ENCODE measurements around the gene FTH1.
"Not testable (repeated sequence)": the region's sequence is repeated elsewhere in the genome, so short reads cannot be mapped to it uniquely, and the experiment has no call there.

The FTH1 gene

GRCh38 chr11:61967116-61967923 is at the start of gene FTH1:
FTH1 (minus strand) TSS chr11:61967634; CDS start chr11:61967425, 209 bp downstream.
- peak; percentile 80 for DNase-seq (ENCODE audit: low read depth)

- no peak for DNase-seq (ENCODE audit: low read depth)
Measured at GRCh38 chr11:62015615-62016014, 48.2 kb upstream of the FTH1 start.

- no peak for DNase-seq (ENCODE audit: low read depth)
Measured at GRCh38 chr11:62013537-62014476, 46.4 kb upstream of the FTH1 start.

GRCh38 chr11:62012832-62013461 is 45.5 kb upstream of the FTH1 start:
- no peak for DNase-seq (ENCODE audit: low read depth)

- no peak for DNase-seq (ENCODE audit: low read depth)
Measured at GRCh38 chr11:62012451-62012831, 45.0 kb upstream of the FTH1 start.

- no peak for DNase-seq (ENCODE audit: low read depth)
Measured at GRCh38 chr11:62011881-62012280, 44.4 kb upstream of the FTH1 start.

GRCh38 chr11:62010935-62011528 is 43.6 kb upstream of the FTH1 start:
- DNase-seq (ENCODE audit: low read depth), result no peak

GRCh38 chr11:62008193-62008592 is 40.8 kb upstream of the FTH1 start:
- no peak for DNase-seq (ENCODE audit: low read depth)

GRCh38 chr11:62004473-62004872 is 37.0 kb upstream of the FTH1 start:
- no peak for DNase-seq (ENCODE audit: low read depth)

GRCh38 chr11:62002283-62002682 is 34.8 kb upstream of the FTH1 start:
- DNase-seq (ENCODE audit: low read depth), result not testable (repeated sequence)

GRCh38 chr11:62001450-62002191 is 34.2 kb upstream of the FTH1 start:
- no peak for DNase-seq (ENCODE audit: low read depth)

- no peak for DNase-seq (ENCODE audit: low read depth)
Measured at GRCh38 chr11:62000539-62001446, 33.4 kb upstream of the FTH1 start.

GRCh38 chr11:61999141-61999975 is 31.9 kb upstream of the FTH1 start:
- no peak for DNase-seq (ENCODE audit: low read depth)

GRCh38 chr11:61996933-61997332 is 29.5 kb upstream of the FTH1 start:
- DNase-seq (ENCODE audit: low read depth), result no peak

- DNase-seq (ENCODE audit: low read depth), result no peak
Measured at GRCh38 chr11:61994981-61995380, 27.5 kb upstream of the FTH1 start.

- no peak for DNase-seq (ENCODE audit: low read depth)
Measured at GRCh38 chr11:61985869-61986268, 18.4 kb upstream of the FTH1 start.

- no peak for DNase-seq (ENCODE audit: low read depth)
Measured at GRCh38 chr11:61983419-61983818, 16.0 kb upstream of the FTH1 start.

- DNase-seq (ENCODE audit: low read depth), result no peak
Measured at GRCh38 chr11:61980783-61981541, 13.5 kb upstream of the FTH1 start.

Measured in stimulated activated CD8-positive, alpha-beta memory T cell treated with anti-CD3 and anti-CD28 coated beads, Interleukin-15, amount 100 ng/mL, for 24 hours (primary cell).